ENCODE results near the gene GPATCH8. TPM values are rescaled to one million over a fixed set of nuclear protein-coding genes. Genes with fewer than 3 reads are reported as not detected.

GPATCH8 gene
- total RNA-seq, 1 experiment from 2014 or later, result 33.8 TPM

DNA sequence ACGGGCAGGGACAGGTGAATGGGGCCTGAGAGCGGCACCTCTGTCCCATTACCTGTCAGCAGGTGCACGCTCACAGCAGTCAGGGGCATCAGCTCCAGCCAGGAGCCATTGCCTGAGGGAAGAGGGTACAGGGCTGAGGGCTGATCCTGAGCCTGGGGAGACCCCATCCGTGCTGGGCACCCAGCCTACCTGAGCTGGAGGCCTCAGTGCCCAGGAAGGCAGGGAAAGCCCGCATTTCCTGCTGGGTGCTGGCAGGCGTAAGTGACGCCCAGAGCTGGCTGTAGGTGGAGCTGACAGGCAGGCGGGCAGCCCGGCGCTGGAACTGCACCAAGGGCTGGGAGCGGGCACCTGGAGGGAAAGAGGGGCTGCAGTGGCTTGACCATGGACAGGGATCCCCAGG, 147.0 kb downstream of the GPATCH8 start:
- H3K27ac ChIP-seq (ENCODE audit: low read depth, low read length, poor library complexity, severe bottlenecking), result no peak overlapping the region
- no peak overlapping the region for H3K4me3 ChIP-seq (ENCODE audit: low read depth, low read length, poor library complexity, severe bottlenecking)
- no peaks in the 10 kb centered on the region for H3K36me3 ChIP-seq (ENCODE audit: insufficient read depth, low read length, poor library complexity, severe bottlenecking)
- no peaks in the 10 kb centered on the region for H3K9me3 ChIP-seq (ENCODE audit: low read depth, low read length, poor library complexity, severe bottlenecking)
- DNase-seq (ENCODE audit: low spot score), result no peak
- TF ChIP-seq EZH2 (IDR thresholded peaks at IDR 0.05; ENCODE audit: borderline replicate concordance, low read depth, low read length, poor library complexity, severe bottlenecking), result no peak
- TF ChIP-seq, protein P1, sequence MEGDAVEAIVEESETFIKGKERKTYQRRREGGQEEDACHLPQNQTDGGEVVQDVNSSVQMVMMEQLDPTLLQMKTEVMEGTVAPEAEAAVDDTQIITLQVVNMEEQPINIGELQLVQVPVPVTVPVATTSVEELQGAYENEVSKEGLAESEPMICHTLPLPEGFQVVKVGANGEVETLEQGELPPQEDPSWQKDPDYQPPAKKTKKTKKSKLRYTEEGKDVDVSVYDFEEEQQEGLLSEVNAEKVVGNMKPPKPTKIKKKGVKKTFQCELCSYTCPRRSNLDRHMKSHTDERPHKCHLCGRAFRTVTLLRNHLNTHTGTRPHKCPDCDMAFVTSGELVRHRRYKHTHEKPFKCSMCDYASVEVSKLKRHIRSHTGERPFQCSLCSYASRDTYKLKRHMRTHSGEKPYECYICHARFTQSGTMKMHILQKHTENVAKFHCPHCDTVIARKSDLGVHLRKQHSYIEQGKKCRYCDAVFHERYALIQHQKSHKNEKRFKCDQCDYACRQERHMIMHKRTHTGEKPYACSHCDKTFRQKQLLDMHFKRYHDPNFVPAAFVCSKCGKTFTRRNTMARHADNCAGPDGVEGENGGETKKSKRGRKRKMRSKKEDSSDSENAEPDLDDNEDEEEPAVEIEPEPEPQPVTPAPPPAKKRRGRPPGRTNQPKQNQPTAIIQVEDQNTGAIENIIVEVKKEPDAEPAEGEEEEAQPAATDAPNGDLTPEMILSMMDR (conservative IDR thresholded peaks at IDR 0.05; ENCODE audit: low read depth, low read length), result no peak
- intact Hi-C loops (cut with micrococcal nuclease; ENCODE audit: unreplicated experiment), result no loop called here
- no peaks in the 10 kb centered on the region for H3K27me3 ChIP-seq (replicated peaks; ENCODE audit: insufficient read depth, low read depth, low read length, poor library complexity)
- no TSS peak for BruUV-seq (replicated peaks)
- ChIA-PET CTCF (no interaction called here), POLR2A (ENCODE audit: low non-redundant PET) (no interaction called here)
- H3K4me1 ChIP-seq (ENCODE audit: insufficient read depth, low read length, poor library complexity, severe bottlenecking), result peaks cover 6% of the 10 kb centered on the region

DNA sequence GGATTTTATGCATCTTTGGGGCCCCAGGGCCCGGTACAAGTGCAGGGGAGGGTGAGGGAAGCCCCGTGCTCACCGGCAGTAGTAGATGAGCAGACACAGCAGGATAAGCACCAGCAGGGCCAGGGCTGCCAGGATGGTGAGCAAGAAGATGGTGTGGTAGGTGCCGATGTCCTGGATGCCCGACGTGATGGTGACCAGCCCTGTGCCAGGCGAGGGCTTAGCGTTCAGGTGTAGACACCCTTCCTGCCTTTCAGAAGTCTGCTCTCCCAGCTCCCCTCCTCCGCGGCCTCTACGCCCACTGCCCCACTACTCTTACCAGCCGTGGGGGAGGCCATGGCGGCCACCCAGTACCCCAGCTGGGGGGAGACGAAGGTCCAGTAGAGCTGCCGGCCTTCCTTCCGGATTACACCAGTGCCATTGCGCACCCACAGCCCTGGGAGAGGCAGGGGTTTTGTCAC, 147.5 kb downstream of the GPATCH8 start:
- intact Hi-C loops (cut with micrococcal nuclease; ENCODE audit: unreplicated experiment), result no loop called here
- no peak for DNase-seq (ENCODE audit: low spot score)
- no TSS peak for BruUV-seq (replicated peaks)
- Histone ChIP-seq H3K4me3 (ENCODE audit: low read depth, low read length, poor library complexity, severe bottlenecking) (no peak overlapping the region), H3K27ac (ENCODE audit: low read depth, low read length, poor library complexity, severe bottlenecking) (no peak overlapping the region), H3K4me1 (ENCODE audit: insufficient read depth, low read length, poor library complexity, severe bottlenecking) (no peaks in the 10 kb centered on the region), H3K9me3 (ENCODE audit: low read depth, low read length, poor library complexity, severe bottlenecking) (no peaks in the 10 kb centered on the region), H3K36me3 (ENCODE audit: insufficient read depth, low read length, poor library complexity, severe bottlenecking) (no peaks in the 10 kb centered on the region), H3K27me3 (replicated peaks; ENCODE audit: insufficient read depth, low read depth, low read length, poor library complexity) (no peaks in the 10 kb centered on the region)
- TF ChIP-seq, protein P1 (conservative IDR thresholded peaks at IDR 0.05; ENCODE audit: low read depth, low read length), result no peak
- TF ChIP-seq EZH2 (IDR thresholded peaks at IDR 0.05; ENCODE audit: borderline replicate concordance, low read depth, low read length, poor library complexity, severe bottlenecking), result no peak
- ChIA-PET POLR2A (ENCODE audit: low non-redundant PET) (no interaction called here), CTCF (no interaction called here)

DNA sequence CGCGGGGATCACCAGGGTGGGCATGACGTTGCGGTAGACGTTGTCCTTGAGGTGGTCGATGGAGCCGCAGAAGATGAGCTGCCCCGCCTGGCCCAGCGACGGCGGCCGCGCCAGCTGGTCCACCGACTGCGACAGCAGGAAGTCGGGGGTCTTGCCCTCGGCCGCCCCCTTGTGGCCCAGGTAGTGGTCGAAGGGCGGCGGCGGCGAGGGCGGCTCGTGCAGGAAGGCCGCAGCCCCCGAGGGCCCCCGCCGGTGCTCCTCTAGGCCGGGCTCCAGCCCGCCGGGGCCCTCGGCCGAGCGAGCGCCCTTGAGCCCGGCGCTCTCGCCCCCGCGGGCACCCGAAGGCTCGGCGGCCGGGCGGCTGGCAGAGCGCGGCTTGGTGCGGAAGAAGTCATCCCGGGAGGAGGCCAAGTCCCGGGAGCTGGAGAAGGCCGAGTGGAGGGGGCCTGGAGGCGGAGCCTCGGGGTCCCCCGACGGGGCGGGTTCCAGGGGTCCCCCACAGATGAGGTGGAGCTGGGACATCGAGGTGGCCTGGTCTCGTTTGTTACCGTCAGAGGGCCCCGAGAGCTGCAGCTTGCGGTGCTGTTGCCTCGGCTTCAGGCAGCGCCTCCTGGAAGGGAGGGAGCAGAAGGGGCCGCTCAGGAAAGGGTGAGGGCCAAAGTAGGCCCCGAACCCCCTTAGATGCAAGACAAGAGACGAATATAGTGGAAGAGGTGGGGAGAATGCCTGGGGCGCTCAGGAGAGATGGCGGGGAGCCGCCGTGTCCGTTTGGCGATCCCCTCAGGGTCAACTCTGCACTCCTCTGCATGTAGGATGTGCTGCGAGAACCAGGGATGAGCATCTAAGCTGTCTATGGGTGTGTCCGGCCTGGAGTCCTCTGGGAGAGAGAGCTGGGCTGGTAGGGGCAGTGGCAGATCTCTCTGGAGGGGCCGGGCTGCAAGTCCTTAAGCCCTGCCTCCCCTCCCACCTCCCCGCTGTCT, 148.3 kb downstream of the GPATCH8 start:
- ChIA-PET CTCF (no interaction called here), POLR2A (ENCODE audit: low non-redundant PET) (interaction anchor here (0.6 kb wide), 1 partner anchor 137 kb away, joined by 10 read pairs; no protein-coding TSS in a partner anchor)
- no peaks in the 10 kb centered on the region for H3K36me3 ChIP-seq (ENCODE audit: insufficient read depth, low read length, poor library complexity, severe bottlenecking)
- no TSS peak for BruUV-seq (replicated peaks)
- no peaks in the 10 kb centered on the region for H3K9me3 ChIP-seq (ENCODE audit: low read depth, low read length, poor library complexity, severe bottlenecking)
- no peak for TF ChIP-seq EZH2 (IDR thresholded peaks at IDR 0.05; ENCODE audit: borderline replicate concordance, low read depth, low read length, poor library complexity, severe bottlenecking)
- TF ChIP-seq, protein P1 (conservative IDR thresholded peaks at IDR 0.05; ENCODE audit: low read depth, low read length), result no peak
- no peak overlapping the region for H3K27ac ChIP-seq (ENCODE audit: low read depth, low read length, poor library complexity, severe bottlenecking)
- DNase-seq (ENCODE audit: low spot score), result no peak
- no peaks in the 10 kb centered on the region for H3K27me3 ChIP-seq (replicated peaks; ENCODE audit: insufficient read depth, low read depth, low read length, poor library complexity)
- no peaks in the 10 kb centered on the region for H3K4me1 ChIP-seq (ENCODE audit: insufficient read depth, low read length, poor library complexity, severe bottlenecking)
- intact Hi-C loops (cut with micrococcal nuclease; ENCODE audit: unreplicated experiment), result no loop called here
- H3K4me3 ChIP-seq (ENCODE audit: low read depth, low read length, poor library complexity, severe bottlenecking), result no peak overlapping the region
